Gastroesophageal sphincter (tissue), 4 donors: ENCODE data around the gene RAP2B. TPM values are rescaled to one million over a fixed set of nuclear protein-coding genes. Genes with fewer than 3 reads are reported as not detected.
"Not testable (repeated sequence)": the region's sequence is repeated elsewhere in the genome, so short reads cannot be mapped to it uniquely, and the experiment has no call there.

Source experiments
- ATAC-seq: fragments of 150-250 bp; one replicate; pipeline ENCODE4 v1.9.1; 2016; ENCODE audit warnings: mild to moderate bottlenecking, moderate library complexity
- H3K27ac ChIP-seq, 4 donors: fragments of 200-600 bp; sonication (generic) in 3 of 4; 1 replicate in 3 of 4; 2 replicates in 1 of 4; pipeline ENCODE4 v1.5.1; 2016 to 2019
- H3K27me3 ChIP-seq: fragments of 200-600 bp; sonication (generic); one replicate; pipeline ENCODE4 v1.5.1; 2019
- H3K36me3 ChIP-seq, 2 donors: fragments of 200-600 bp; sonication (generic); one replicate each; pipeline ENCODE4 v1.5.1; 2019; ENCODE audit warnings: control low read depth in 1 of 2
- H3K4me1 ChIP-seq, 3 donors: fragments of 200-600 bp; sonication (generic); 1 replicate in 2 of 3; 2 replicates in 1 of 3; pipeline ENCODE4 v1.5.1; 2016 to 2019; ENCODE audit warnings: control low read depth in 2 of 3
- H3K4me3 ChIP-seq, 2 donors: fragments of 200-600 bp; sonication (generic); one replicate each; pipeline ENCODE4 v1.5.1; 2019; ENCODE audit warnings: mild to moderate bottlenecking in 1 of 2, moderate library complexity in 1 of 2
- H3K9me3 ChIP-seq, 3 donors: fragments of 200-600 bp; sonication (generic); one replicate each; pipeline ENCODE4 v1.5.1; 2017 to 2019; ENCODE audit warnings: control low read depth in 2 of 3
- CTCF ChIP-seq, 4 experiments: fragments of 200-600 bp in 2 of 4; fragments of 450-650 bp in 2 of 4; sonication (generic) in 1 of 4; IDR thresholded peaks; one replicate each; pipeline ENCODE4 v1.5.1; 2017 to 2019; ENCODE audit warnings: antibody characterized with exemption in 4 of 4, mild to moderate bottlenecking in 2 of 4, moderate library complexity in 2 of 4
- EP300 ChIP-seq: sonication (generic); formaldehyde crosslinking; IDR thresholded peaks from one replicate; pipeline ENCODE4 v1.6.1; 2017; ENCODE audit warnings: antibody characterized with exemption, mild to moderate bottlenecking
- POLR2A ChIP-seq, 2 donors: fragments of 450-650 bp; IDR thresholded peaks; one replicate each; pipeline ENCODE4 v1.6.1; 2017; ENCODE audit warnings: antibody characterized with exemption in 2 of 2, mild to moderate bottlenecking in 2 of 2, moderate library complexity in 1 of 2
- POLR2AphosphoS5 ChIP-seq: sonication (generic); formaldehyde crosslinking; IDR thresholded peaks from one replicate; pipeline ENCODE4 v1.6.1; 2017; ENCODE audit warnings: antibody characterized with exemption
- WGBS, 2 donors: methylation state at CpG; one replicate each; pipeline ENCODE4 v1.1.5; 2018; ENCODE audit warnings: low coverage in 1 of 2; 5-methylcytosine and 5-hydroxymethylcytosine counted together
- total RNA-seq, 4 donors: library from RNA; depleted of rRNA; stranded (reverse); fragments of >200 nt; gene quantifications; one replicate each; pipeline ENCODE4 v1.1.0, GENCODE V29; 2016

RAP2B gene
- 10 to 100 TPM; 11.5 to 14.7 (median 13.5) TPM for total RNA-seq

- Histone ChIP-seq H3K4me3 (peak within 1 kb of the TSS; percentile 70 to 91), H3K27me3 (no peaks in the 10 kb centered on the region), H3K27ac (peak within 1 kb of the TSS; percentile 93 to 98 (median 96)), H3K4me1 (peaks cover 3 to 41% (median 7%) of the 10 kb centered on the region in 3 donors), H3K9me3 (no peaks in the 10 kb centered on the region), H3K36me3 (no peaks in the 10 kb centered on the region)
- WGBS, 2 donors = 0% methylated on average over 10 of the region's 91 CpGs; no CpG with 5 or more reads in 1 of the 2 donors
- TF ChIP-seq POLR2A (IDR thresholded peaks at IDR 0.05) (peak; percentile 94 to 96), CTCF (IDR thresholded peaks at IDR 0.05) (peak in 3 of 4 experiments; percentile 13 to 30 (median 20)), POLR2AphosphoS5 (peak; percentile 93), EP300 (no peak)
- peak; percentile 88 for ATAC-seq
Observed at GRCh38 chr3:153161714-153162512, at the start of gene RAP2B. RAP2B (plus strand) TSS chr3:153162226; CDS start chr3:153162694, 468 bp downstream.

GRCh38 chr3:153113541-153113940, 48.5 kb upstream of the RAP2B start:
- no peak for TF ChIP-seq POLR2A (IDR thresholded peaks at IDR 0.05)
- no peak for TF ChIP-seq POLR2AphosphoS5
- TF ChIP-seq EP300 = no peak
- no peak for TF ChIP-seq CTCF (IDR thresholded peaks at IDR 0.05)
- Histone ChIP-seq H3K4me3 (no peak overlapping the region), H3K9me3 (no peaks in the 10 kb centered on the region), H3K4me1 (no peaks in the 10 kb centered on the region), H3K27ac (no peak overlapping the region), H3K36me3 (no peaks in the 10 kb centered on the region), H3K27me3 (no peaks in the 10 kb centered on the region)
- 90 to 94% methylated on average over 2 to 4 of the region's 4 CpGs for WGBS, 2 donors
- ATAC-seq = no peak

GRCh38 chr3:153114270-153114669, 47.8 kb upstream of the RAP2B start:
- H3K9me3 ChIP-seq, H3K4me3 ChIP-seq, H3K27me3 ChIP-seq, ATAC-seq, H3K27ac ChIP-seq, H3K36me3 ChIP-seq, H3K4me1 ChIP-seq: not testable (repeated sequence)
- 89 to 100% methylated on average over 2 of the region's 3 CpGs for WGBS, 2 donors

- Histone ChIP-seq H3K36me3 (no peaks in the 10 kb centered on the region), H3K27me3 (no peaks in the 10 kb centered on the region)
- 89 to 92% methylated on average over 1 of the region's 4 CpGs for WGBS, 2 donors
Observed at GRCh38 chr3:153115326-153115725, 46.7 kb upstream of the RAP2B start.

GRCh38 chr3:153127788-153128187, 34.2 kb upstream of the RAP2B start:
- H3K4me3 ChIP-seq = no peak overlapping the region
- TF ChIP-seq POLR2A (IDR thresholded peaks at IDR 0.05) (no peak), CTCF (IDR thresholded peaks at IDR 0.05) (no peak), POLR2AphosphoS5 (no peak), EP300 (no peak)
- no peaks in the 10 kb centered on the region for H3K9me3 ChIP-seq
- H3K4me1 ChIP-seq = no peaks in the 10 kb centered on the region
- 100% methylated on average over 1 of the region's 1 CpG for WGBS, 2 donors
- H3K36me3 ChIP-seq = no peaks in the 10 kb centered on the region
- H3K27me3 ChIP-seq = no peaks in the 10 kb centered on the region
- H3K27ac ChIP-seq = no peak overlapping the region
- no peak for ATAC-seq

More at GRCh38 chr3:153115326-153115725, 46.7 kb upstream of the RAP2B start:
- H3K4me1 ChIP-seq = no peaks in the 10 kb centered on the region
- no peak overlapping the region for H3K4me3 ChIP-seq
- TF ChIP-seq EP300 (no peak), POLR2AphosphoS5 (no peak), POLR2A (IDR thresholded peaks at IDR 0.05) (no peak), CTCF (IDR thresholded peaks at IDR 0.05) (no peak)
- H3K9me3 ChIP-seq = no peaks in the 10 kb centered on the region
- H3K27ac ChIP-seq = no peak overlapping the region
- no peak for ATAC-seq
